ENCODE measurements around the gene LONP1.
A peak's percentile ranks its signal among the peaks of the same experiment; 100 is the strongest.
"Not testable (repeated sequence)": the region's sequence is repeated elsewhere in the genome, so short reads cannot be mapped to it uniquely, and the experiment has no call there.

The LONP1 gene

GRCh38 chr19:5719961-5720790, at the start of gene LONP1, which contains the start of gene CATSPERD:
Gene LONP1 (minus strand): TSS chr19:5720146. CDS start chr19:5720132, 14 bp downstream.
Gene CATSPERD (plus strand): TSS chr19:5720637. CDS start chr19:5720738, 101 bp downstream.
- DNase-seq, result peak; percentile 98

- DNase-seq, result no peak
Measured at GRCh38 chr19:5767949-5768348, 48.0 kb upstream of the LONP1 start.

GRCh38 chr19:5765220-5765619, 45.3 kb upstream of the LONP1 start:
- no peak for DNase-seq

GRCh38 chr19:5762608-5763217, 42.8 kb upstream of the LONP1 start:
- no peak for DNase-seq

- DNase-seq, result no peak
Measured at GRCh38 chr19:5753743-5754142, 33.8 kb upstream of the LONP1 start.

- no peak for DNase-seq
Measured at GRCh38 chr19:5751709-5752108, 31.8 kb upstream of the LONP1 start.

GRCh38 chr19:5749505-5749904, 29.6 kb upstream of the LONP1 start:
- DNase-seq, result no peak

- not testable (repeated sequence) for DNase-seq
Measured at GRCh38 chr19:5748920-5749319, 29.0 kb upstream of the LONP1 start.

- not testable (repeated sequence) for DNase-seq
Measured at GRCh38 chr19:5744999-5745398, 25.1 kb upstream of the LONP1 start.

- no peak for DNase-seq
Measured at GRCh38 chr19:5743630-5744029, 23.7 kb upstream of the LONP1 start.

- no peak for DNase-seq
Measured at GRCh38 chr19:5742051-5742450, 22.1 kb upstream of the LONP1 start.

- no peak for DNase-seq
Measured at GRCh38 chr19:5738423-5738822, 18.5 kb upstream of the LONP1 start.

GRCh38 chr19:5733172-5733571, 13.2 kb upstream of the LONP1 start:
- DNase-seq, result not testable (repeated sequence)

GRCh38 chr19:5727453-5728050, 7.6 kb upstream of the LONP1 start:
- DNase-seq, result no peak

- DNase-seq, result no peak
Measured at GRCh38 chr19:5719274-5719960, 529 bp downstream of the LONP1 start.

- DNase-seq, result no peak
Measured at GRCh38 chr19:5718579-5719273, 1.2 kb downstream of the LONP1 start.

- DNase-seq, result no peak
Measured at GRCh38 chr19:5718037-5718578, 1.8 kb downstream of the LONP1 start.

GRCh38 chr19:5717215-5717935, 2.6 kb downstream of the LONP1 start:
- DNase-seq, result no peak

- DNase-seq, result no peak
Measured at GRCh38 chr19:5714816-5715215, 5.1 kb downstream of the LONP1 start.

GRCh38 chr19:5713228-5713627, 6.7 kb downstream of the LONP1 start:
- DNase-seq, result no peak

GRCh38 chr19:5711713-5712161, 8.2 kb downstream of the LONP1 start:
- DNase-seq, result no peak

GRCh38 chr19:5711025-5711424, 8.9 kb downstream of the LONP1 start:
- no peak for DNase-seq

Data from DMS 273 treated with DMSO at 0.1 percent for 48 hours (cell line).